HG03565 (cell line): ENCODE data around the gene YAP1.

Experiments
- ATAC-seq: cut with Tn5 transposase; IDR thresholded peaks from one replicate; pipeline ENCODE4 v1.9.1; 2021; ENCODE audit warnings: mild to moderate bottlenecking, moderate library complexity; ENCODE audit not compliant: unreplicated experiment

YAP1 gene

GRCh38 chr11:102157219-102157618, 47.0 kb downstream of the YAP1 start:
- ATAC-seq = no peak

- no peak for ATAC-seq
These were observed 48.0 kb downstream of the YAP1 start for GRCh38 chr11:102158164-102158735.

GRCh38 chr11:102163368-102163767, 53.1 kb downstream of the YAP1 start:
- ATAC-seq = no peak

- ATAC-seq = no peak
These were observed 56.2 kb downstream of the YAP1 start for GRCh38 chr11:102166175-102167064.

GRCh38 chr11:102168481-102168880, 58.2 kb downstream of the YAP1 start:
- ATAC-seq = no peak

- ATAC-seq = no peak
These were observed 60.9 kb downstream of the YAP1 start for GRCh38 chr11:102171101-102171500.

DNA sequence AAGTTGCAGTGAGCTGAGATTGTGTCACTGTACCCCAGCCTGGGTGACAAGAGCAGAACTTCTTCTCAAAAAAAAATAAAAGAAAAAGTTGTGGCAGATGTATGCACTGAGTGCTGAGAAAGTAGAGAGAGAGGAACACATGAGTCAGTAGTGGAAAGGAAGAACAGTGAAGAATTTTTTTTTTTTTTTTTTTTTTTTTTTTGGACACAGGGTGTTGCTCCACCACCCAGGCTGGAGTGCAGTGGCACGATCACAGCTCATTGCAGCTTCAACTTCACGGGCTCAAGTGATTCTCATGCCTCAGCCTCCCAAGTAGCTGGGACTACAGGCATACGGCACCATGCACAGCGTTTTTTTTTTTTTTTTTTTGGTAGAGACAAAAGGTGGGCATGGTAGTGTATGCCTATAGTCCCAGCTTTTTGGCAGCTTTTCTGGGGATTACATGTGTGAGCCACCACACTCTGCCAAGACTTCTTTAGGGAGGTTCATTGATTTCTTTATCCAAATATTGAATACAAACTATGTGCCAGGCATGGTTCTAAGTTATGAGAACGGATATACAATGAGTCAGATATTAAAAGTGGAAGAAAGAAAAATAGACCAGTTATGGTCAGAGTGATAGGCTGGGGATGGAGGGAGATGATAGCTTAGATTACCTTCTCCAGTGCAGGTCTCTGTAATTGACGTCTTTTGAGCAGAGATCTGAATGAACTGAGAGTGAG, 62.0 kb downstream of the YAP1 start:
- ATAC-seq = no peak

GRCh38 chr11:102177126-102177525, 66.9 kb downstream of the YAP1 start:
- ATAC-seq = no peak

DNA sequence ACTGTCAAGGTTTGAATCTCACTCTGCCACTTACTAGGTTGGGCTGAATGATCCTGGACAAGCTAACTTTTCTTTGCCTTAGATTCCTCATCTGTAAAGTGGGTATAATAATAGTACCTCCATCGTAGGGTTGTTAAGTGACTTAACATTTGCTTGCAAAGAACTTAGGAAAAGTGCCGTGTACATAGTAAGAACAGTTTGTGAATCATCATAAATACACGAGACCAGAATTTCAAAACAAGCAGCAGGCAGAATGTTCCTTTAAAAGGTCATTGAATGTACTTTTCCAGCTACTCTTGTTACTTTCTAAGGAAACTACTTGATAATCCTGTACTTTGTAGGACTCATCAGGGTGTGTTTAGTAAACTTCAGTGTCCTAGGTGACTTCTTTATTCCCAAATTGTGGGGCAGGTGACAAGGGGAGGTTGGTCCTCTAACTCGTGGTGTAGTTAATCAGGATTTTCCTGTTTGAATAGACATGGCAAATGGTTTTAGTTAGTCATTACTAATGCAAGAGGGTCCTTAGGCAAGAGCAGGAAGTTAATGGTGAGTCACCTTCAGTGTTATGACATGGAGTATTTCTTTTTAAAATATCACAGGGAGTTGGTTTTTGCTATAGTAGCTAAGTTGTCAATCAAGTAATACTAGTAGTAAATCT, 67.9 kb downstream of the YAP1 start:
- ATAC-seq = no peak

- no peak for ATAC-seq
These were observed 69.1 kb downstream of the YAP1 start for GRCh38 chr11:102179371-102179770.

- ATAC-seq = no peak
These were observed 74.2 kb downstream of the YAP1 start for GRCh38 chr11:102184269-102184987.

GRCh38 chr11:102186551-102187191, 76.4 kb downstream of the YAP1 start:
- ATAC-seq = no peak

- no peak for ATAC-seq
These were observed 77.3 kb downstream of the YAP1 start for GRCh38 chr11:102187416-102188151.

- ATAC-seq = no peak
These were observed 78.2 kb downstream of the YAP1 start for GRCh38 chr11:102188488-102188887.

- no peak for ATAC-seq
These were observed 81.6 kb downstream of the YAP1 start for GRCh38 chr11:102191832-102192231.

DNA sequence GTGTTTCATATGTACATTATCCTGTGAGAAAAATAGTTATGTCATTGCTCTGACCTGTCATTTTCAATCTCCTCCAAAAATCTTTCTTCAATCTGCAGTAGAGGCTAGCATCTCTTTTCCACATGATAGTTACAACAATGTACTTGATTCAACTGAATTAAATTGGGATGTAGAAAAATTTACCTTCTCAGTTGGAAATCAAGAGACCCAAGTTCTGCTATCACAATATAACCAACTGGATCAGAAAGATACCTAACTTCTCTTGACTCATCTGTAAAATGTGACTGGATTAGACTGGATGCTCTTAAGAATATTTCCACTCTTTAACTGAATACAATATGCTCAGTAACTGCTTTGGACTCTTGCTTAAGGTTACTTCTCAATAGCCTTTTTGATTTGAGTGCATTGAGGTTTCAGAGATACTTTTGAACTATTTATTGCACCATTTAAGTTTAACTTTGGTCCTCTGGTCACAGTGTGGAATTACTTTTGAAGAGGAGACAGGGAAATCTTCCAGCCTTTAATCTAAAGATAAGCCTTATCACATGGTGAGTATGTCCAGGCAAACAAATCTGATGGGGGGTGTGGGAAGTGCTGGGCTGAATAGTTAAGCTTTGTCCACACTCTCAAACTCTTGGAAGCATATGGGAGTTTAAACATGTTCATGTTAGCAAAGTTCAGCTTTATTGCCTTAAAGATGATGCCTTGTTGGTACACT, 82.3 kb downstream of the YAP1 start:
- ATAC-seq = no peak

- no peak for ATAC-seq
These were observed 84.0 kb downstream of the YAP1 start for GRCh38 chr11:102194257-102194656.

- no peak for ATAC-seq
These were observed 84.7 kb downstream of the YAP1 start for GRCh38 chr11:102194990-102195389.

GRCh38 chr11:102196351-102196750, 86.1 kb downstream of the YAP1 start:
- no peak for ATAC-seq
